GM21367 (cell line): ENCODE measurements around the gene SATB2.

ENCODE experiments used
- ATAC-seq: cut with Tn5 transposase; IDR thresholded peaks from one replicate; pipeline ENCODE4 v1.9.1; 2021; ENCODE audit not compliant: unreplicated experiment

SATB2 gene

DNA sequence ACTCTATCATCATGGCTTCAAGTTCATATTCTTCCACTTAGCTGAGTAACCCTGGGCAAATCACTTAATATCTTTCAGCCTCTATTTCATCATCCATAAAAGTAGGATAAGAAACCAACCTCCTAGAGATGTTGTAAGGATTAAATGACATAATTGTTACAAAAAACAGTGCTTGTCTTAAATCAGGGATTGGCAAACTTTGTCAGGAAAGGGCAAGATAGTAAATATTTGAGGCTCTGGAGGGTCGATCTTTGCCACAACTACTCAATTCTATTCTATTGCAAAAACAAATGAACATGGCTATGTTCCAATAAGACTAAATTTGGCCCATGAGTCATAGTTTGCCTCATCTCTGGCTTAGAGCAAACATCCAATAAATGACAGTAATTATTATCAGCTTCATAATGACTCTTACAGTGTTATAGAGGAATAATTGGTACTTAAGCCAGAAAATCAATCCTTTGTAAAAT is 184.7 kb downstream of the SATB2 start:
- no peak for ATAC-seq

DNA sequence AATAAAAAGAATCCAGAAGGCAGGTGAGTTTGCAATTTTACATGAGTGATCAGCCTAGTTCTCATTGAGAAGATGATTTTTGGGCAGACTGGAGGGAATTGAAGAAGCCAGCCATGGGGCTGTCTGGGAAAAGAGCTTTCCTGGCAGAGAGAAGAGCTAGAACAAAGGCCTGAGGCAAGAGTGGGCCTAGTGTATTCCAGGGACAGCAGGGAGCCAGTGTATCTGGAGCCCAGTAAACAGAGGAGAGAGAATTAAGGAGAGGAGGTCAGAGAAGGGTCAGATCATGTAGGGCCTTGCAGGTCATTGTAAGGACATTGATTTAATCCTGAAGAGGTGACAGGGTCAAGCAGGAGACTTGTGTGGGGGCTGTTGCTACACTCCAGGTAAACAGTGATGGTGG is 195.8 kb downstream of the SATB2 start:
- no peak for ATAC-seq

DNA sequence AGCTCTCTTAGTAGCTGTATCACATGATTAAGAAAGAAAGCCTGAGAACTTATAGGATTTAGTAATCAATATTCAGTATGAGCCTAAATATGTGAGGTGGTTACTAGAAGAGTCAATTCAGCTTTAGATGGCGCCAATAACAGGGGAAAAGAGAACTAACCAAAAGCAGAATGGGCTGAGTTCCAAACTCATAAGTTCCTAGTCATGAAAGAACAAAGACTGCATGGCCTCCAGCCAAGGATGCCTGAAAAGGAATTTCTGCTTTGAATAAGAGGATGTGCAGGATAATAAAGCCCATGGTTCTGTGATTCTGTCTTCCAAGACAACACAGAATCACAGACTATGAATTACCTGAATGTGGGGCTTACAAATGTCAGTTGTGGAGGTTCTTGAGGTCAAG is 196.5 kb downstream of the SATB2 start:
- ATAC-seq, result no peak

DNA sequence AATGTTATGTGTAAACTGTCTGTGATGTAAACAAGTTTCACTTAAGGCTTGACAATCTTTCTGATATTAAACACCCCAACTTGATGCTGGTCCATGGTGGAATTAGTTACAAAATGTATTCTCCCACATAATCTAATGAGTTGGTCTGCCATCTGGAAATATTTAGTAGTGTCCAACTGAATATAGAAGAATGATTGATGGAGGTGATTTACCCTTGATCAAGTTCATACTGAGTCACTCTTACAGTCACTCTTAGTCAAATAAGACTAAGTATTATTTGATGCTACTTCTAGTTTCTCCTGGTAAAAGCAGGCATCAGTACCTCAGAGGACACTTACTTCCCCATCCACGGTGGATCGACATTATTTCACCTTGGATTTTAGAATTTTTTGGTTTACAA is 198.1 kb downstream of the SATB2 start:
- ATAC-seq, result no peak

DNA sequence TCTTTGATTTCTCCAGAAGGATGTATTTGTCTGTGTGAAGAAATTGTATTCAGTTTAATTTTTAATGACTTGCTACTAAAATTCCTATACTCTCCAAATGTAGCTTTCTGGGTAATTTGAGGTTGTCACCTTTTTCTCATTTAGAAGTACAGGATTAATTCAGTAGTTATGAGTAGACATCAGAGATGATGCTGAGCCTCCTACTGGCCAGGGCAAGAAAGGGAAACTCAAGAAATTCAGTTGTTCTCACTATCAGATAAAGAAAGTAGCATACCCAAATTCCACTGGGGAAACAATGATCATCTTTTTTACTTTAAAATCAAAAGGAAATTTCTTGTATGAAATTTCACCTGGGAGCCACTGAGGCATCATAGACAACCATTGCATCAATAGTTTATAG is 199.4 kb downstream of the SATB2 start:
- no peak for ATAC-seq

DNA sequence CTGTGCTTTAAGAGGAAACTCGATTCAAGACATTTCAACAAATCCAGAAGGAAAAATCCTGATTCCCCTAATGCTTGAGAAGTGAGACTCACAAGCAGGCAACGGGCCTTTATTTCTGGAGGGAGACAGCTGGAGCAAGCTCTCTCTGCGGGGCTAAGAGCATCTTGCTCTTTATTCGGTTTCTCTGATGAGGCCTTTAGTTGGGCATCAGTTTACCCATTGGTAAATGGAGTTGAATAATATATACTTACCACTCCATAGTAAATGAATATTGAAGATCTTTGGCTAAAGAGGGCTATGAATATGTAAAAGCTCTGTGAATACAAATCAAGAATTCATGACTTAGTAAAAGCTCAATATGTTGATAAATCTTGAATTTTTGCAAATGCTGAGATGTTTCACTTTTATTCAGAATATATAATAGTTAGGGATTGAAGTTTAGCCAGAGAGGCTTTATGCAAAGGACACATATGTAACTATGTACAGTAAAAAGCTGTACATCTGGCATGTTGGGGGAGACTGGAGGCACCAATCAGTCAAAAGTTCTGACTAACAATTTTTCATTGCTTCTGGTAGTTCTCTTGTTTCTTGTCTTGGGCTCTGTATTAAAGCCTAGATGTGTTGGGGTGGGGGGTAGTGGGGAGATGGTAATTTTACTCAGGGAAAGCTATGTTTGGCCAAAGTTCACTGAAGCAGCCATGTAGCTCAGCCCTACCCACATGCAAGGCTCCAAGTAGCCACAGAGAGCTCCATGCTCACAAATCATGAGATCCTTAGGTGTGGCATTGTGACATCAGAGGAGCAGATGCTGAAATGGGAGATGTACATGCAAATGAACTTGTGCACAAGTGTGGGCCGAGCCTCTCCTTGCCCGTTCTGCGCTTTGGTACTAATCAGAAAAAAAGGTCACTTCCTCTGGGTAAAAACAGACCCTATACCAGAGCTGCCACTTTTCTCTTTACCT is 200.2 kb downstream of the SATB2 start:
- ATAC-seq, result no peak

DNA sequence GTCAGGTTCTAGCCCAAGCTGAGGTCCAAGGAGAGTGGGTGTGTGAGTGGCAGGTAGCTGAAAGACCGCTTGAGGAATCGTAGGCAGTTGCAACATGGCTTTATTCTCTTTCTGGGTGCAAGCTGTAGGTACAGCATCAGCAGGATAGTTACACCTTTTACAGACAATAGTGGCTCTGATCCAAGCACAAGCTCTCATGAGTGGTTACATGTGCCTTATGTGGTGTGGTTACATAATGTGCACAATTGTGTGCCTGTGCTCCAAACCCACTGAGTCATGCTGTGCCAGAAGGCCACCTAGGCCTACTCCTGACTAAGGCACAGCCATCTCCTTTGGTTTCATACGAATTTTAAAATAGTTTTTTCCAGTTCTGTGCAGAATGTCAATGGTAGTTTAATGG is 227.6 kb downstream of the SATB2 start:
- ATAC-seq, result no peak

DNA sequence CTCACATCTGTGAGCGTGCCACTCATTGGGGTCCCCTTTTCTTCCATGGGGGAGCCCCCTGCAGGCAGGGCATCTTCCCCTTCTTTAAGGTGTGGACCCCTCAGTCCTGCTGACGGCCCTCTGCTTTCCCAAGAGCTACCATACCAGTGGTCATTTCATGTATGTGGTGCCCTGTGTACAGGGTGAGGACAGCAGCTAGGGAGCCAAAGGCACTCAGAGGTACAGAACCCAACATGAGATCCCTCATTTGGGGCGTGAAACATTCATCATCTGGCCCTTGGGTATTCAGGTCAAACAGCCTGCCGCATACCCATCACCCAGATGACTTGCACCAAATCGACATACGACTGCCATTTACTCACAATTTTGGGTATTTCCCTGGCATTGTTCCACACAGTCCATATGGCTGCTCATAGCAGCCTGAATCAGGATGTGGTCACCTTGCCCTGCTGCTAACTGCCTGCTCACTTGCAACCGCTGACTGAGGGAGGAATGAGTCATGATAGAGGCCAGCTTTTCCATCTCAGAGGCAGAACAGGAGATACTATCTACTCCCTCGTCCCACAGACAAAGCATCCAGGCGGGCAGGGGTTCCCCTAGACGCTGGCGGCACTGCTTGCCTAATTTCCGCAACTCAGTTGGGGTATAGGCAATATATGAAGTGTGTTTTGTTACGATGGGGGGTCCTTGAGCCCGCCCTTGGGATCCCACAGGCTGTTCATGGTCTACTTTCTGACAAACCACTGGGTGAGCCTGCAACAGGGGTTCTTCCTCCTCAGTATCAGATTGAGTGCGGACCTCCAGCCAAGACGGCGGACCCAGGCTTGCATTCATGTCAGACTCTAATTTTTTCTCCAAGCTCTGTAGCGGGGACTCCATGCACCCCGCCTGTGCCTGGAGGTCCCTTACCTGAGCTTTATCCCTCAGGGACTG is 228.6 kb downstream of the SATB2 start:
- no peak for ATAC-seq

DNA sequence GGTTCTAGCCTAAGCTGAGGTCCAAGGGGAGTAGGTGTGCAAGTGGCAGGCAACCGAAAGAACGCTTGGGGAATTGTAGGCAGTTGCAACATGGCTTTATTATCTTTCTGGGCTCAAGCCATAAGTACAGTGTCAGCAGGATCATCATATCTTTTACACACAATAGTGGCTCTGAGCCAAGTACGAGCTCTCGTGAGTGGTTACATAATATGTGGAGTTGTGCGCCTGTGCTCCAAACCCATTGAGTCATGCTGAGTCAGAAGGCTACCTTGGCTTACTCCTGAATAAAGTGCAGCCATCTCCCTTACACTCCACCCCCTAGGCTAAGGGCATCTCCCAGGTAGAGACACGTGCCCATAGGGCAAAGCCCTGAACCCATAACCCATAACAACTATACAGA is 233.9 kb downstream of the SATB2 start:
- ATAC-seq, result no peak

DNA sequence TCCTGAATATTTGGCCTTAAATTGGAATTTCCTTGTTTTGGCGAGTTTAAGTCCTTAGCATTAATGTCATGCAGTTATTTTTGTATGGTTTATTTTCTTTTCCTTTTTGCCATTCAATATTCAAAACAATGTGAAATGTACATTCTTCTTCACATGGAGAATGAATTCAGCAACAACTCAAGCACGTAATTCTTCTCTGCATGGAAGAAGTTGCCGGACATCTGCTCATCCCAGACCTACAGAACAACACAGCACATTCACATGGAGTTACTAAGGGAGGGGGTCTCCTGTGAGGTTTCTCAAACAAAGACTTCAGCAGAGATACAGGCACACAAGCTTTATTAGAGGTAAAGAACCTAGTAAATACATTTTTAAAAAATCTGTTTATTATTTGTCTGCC is 236.8 kb downstream of the SATB2 start:
- ATAC-seq, result no peak

DNA sequence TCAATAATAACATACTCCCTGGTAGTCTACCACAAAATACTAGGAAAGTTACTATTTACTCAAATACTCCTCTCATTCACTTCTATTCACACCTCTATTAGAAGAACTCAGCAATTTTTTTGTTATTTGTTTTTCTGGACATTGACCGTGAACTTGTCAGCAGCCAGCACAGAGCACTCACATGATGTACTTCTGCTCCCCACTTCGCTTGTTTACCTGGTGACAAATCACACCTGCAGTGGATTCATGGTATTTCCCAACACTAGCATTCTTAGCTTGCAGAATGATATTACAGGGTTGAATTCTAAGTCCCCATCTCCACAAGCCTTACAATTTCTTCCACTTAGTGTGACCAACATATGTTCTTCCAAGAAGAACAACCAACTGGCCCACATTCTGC is 238.2 kb downstream of the SATB2 start:
- no peak for ATAC-seq
